Measurements from ENCODE around the gene PTCH1.

PTCH1 gene

GRCh38 chr9:95437559-95437958 is 79.2 kb downstream of the PTCH1 start:
- DNase-seq: no peak

- DNase-seq: no peak
These were observed 80.4 kb downstream of the PTCH1 start for GRCh38 chr9:95436416-95436815.

GRCh38 chr9:95435074-95435728 is 81.6 kb downstream of the PTCH1 start:
- DNase-seq: no peak

- DNase-seq: no peak
These were observed 82.4 kb downstream of the PTCH1 start for GRCh38 chr9:95434116-95435073.

GRCh38 chr9:95433096-95433819 is 83.5 kb downstream of the PTCH1 start:
- peak; percentile 15 for DNase-seq

DNA sequence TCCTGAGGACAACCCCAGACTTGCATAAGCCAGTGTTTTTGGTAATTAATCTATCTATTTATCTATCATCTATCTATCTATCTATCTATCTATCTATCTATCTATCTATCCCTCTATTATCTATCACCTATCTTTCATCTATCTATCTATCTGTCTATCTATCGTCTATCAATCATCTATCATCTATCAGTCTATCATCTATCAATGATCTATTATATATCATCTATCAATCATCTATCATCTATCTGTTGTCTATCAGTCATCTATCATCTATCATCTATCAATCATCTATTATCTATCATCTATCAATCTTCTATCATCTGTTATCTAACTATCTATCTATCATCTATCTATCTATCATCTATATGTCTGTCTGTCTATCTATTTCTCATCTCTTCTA is 85.5 kb downstream of the PTCH1 start:
- DNase-seq: no peak

- no peak for DNase-seq
These were observed 86.7 kb downstream of the PTCH1 start for GRCh38 chr9:95429948-95430620.

GRCh38 chr9:95429096-95429495 is 87.7 kb downstream of the PTCH1 start:
- DNase-seq: no peak

- peak; percentile 63 for DNase-seq
These were observed 90.7 kb downstream of the PTCH1 start for GRCh38 chr9:95425910-95426551.

DNA sequence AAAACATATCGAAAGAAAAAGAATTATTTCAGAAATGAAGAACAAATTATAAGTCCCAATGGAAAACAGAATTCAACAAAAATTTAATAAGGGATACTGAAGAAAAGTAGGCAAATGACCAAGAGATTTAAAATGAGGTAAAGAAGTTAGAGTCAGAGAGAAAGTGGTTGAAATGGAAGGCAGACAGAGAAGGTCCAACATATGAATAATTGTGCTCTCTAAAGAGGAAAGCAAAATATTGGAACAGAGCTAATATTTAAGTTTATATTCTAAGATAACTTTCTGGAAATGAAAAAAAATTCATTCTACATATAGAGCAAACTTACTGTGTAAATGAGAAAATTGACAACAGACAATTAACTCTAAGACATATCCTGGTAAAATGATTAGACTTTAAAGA is 94.1 kb downstream of the PTCH1 start:
- DNase-seq: peak; percentile 5

DNA sequence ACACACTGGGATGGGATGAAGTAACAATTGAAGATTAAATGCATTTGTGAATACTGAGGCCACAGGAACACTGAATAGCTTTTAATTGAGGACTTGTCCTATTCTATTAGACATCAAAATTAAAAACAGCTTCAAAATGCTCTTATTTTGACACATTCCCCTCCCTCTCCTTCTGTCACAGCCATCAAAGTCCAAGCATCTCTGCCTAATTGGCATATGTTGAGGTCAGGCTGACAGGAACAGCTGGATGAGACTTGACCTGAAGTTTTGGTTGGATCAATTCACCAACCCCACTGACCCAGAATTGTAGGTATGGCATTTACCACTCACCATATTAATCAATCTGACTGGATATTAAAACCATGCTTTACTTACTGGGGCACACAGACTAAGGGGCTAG is 96.3 kb downstream of the PTCH1 start:
- DNase-seq: no peak

DNA sequence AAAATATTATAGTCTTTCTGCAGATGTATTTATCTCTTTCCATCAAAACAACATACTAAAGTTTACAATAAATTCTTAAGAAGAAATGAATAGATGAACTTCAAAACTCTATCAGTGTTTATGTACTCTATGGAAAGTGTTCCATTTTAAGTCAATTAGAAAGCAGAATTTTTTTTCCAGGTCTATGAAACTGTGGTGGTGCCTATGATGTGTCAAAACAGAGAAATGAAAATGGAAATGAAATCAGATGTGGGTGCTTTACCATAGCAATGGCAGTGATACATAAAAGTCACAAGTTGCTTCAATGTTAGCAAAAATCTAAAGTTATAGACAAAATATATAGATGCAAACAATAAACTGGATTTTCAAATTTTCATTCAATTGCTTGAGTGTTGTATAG is 97.3 kb downstream of the PTCH1 start:
- no peak for DNase-seq

GRCh38 chr9:95415158-95415557 is 101.6 kb downstream of the PTCH1 start:
- no peak for DNase-seq

DNA sequence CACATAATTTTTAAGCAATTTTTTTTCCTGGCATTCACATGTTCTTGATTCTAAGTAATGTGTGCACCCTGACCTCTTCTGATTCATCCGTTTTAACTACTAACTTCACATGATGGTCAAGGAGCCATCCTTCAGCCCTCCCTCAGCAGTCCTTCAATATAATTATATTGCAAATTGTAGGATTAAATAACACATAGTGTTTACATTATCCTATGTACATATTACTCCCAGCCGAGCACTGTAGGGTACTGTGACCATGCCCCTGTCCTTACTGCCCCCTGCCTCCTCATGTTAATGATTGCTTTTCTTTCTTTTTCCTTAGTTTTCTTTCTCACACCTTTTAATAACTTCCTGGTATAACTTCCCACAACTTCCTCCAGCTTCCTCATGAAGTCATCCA is 103.0 kb downstream of the PTCH1 start:
- DNase-seq: peak; percentile 86

GRCh38 chr9:95411054-95411892 is 105.5 kb downstream of the PTCH1 start:
- DNase-seq: no peak

- peak; percentile 11 for DNase-seq
These were observed 106.9 kb downstream of the PTCH1 start for GRCh38 chr9:95409650-95410426.

- DNase-seq: no peak
These were observed 109.2 kb downstream of the PTCH1 start for GRCh38 chr9:95407524-95407923.

GRCh38 chr9:95406121-95406520 is 110.7 kb downstream of the PTCH1 start:
- DNase-seq: peak; percentile 14

- peak; percentile 77 for DNase-seq
These were observed 117.5 kb downstream of the PTCH1 start for GRCh38 chr9:95399261-95399660.

All from NCI-H69 (cell line).